Measurements from ENCODE around the gene GABBR2.

Gene GABBR2

DNA sequence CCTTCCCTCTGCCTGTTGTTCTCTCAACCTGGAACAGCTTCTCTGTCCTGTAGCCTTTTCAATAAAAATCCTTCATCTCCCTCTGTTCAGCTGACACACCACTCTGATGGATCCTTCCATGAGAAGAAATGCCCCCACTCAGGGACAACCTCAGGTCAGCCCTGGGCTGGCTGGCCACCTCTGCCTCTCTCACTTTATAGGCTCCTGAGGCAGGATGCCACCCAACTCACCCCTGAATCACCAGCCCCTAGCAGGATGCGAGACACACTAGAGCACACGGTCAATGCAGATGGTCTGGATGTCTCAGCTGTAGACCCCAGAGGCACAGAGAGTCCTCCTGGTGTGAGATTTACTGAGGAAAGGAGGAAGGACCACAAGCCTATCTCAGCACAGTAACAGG is 93.8 kb downstream of the GABBR2 start:
- H3K4me3 ChIP-seq (ENCODE audit: low read depth, low read length): no peak overlapping the region
- TF ChIP-seq, protein P1, sequence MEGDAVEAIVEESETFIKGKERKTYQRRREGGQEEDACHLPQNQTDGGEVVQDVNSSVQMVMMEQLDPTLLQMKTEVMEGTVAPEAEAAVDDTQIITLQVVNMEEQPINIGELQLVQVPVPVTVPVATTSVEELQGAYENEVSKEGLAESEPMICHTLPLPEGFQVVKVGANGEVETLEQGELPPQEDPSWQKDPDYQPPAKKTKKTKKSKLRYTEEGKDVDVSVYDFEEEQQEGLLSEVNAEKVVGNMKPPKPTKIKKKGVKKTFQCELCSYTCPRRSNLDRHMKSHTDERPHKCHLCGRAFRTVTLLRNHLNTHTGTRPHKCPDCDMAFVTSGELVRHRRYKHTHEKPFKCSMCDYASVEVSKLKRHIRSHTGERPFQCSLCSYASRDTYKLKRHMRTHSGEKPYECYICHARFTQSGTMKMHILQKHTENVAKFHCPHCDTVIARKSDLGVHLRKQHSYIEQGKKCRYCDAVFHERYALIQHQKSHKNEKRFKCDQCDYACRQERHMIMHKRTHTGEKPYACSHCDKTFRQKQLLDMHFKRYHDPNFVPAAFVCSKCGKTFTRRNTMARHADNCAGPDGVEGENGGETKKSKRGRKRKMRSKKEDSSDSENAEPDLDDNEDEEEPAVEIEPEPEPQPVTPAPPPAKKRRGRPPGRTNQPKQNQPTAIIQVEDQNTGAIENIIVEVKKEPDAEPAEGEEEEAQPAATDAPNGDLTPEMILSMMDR (IDR thresholded peaks at IDR 0.05; ENCODE audit: low read depth, low read length): no peak

DNA sequence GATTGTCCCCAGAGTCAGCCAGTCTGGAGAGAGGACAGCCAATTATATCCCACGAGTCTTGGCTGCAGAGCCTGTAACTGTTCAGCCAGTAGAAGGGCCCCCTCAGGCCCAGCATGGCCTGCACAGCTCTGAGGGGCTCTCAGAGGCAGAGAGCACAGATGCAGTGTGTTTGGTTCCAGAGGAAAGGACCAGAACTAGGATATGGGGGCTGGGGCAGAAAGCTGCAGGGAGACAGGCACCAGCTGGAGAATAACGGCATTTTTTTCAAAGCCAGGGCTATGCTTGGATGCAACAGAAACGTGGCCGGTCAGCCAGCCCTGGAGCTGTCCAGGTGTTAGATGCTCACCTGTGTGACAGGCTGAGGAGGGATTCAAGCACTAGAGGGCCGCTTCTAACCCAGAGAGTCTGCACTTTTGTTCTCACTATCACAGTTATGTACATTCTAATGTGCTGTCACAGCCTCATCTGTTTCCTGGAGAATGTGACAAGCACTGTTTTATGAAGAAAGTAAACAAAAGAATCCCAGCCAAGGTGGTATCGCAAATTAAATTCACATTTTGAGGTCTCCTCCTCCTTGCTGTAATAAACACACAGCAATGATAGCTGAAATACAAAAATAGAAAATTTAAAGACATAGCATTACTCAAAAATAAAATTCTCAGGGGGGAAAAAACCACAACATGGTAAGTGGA is 96.5 kb downstream of the GABBR2 start:
- no peak overlapping the region for H3K4me3 ChIP-seq (ENCODE audit: low read depth, low read length)

DNA sequence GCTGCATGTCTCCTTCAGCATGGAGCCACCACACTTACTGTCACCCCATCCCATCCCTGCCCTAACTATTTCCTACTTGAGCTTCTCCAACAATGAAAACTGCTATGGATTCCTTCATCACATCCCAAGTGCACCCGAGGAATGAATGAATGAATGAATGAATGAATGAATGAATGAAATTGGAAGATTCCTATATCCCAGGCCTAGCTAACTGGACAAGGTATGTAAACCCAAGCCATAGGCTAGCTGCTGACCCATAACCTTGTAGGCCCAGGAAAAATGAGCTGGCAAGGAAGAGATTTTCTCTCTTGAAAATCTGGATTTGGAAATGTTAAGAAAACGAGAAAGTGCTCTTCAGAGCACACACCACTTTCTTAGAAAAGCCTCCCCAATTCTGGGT is 97.4 kb downstream of the GABBR2 start:
- no peak overlapping the region for H3K4me3 ChIP-seq (ENCODE audit: low read depth, low read length)
- TF ChIP-seq, protein P1 (IDR thresholded peaks at IDR 0.05; ENCODE audit: low read depth, low read length): no peak

More for the DNA sequence above, 96.5 kb downstream of the GABBR2 start:
- TF ChIP-seq, protein P1 (IDR thresholded peaks at IDR 0.05; ENCODE audit: low read depth, low read length): no peak

DNA sequence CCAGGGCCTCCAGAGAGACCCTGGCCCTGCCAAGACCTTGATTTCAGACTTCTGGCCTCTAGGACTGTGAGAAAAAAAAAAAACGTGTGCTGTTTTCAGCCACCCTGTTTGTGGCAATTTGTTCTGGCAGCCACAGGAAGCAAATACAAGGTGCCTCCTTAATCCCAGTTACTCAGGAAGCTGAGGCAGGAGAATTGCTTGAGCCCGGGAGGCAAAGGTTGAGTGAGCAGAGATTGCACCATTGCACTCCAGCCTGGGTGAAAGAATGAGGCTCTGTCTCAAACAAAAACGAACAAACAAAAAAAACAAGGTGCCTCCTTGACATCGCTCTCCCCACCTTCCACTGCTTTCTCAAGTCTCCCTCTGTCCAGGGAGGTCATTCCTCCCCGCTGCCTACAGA is 98.0 kb downstream of the GABBR2 start:
- TF ChIP-seq, protein P1 (IDR thresholded peaks at IDR 0.05; ENCODE audit: low read depth, low read length): no peak
- no peak overlapping the region for H3K4me3 ChIP-seq (ENCODE audit: low read depth, low read length)

DNA sequence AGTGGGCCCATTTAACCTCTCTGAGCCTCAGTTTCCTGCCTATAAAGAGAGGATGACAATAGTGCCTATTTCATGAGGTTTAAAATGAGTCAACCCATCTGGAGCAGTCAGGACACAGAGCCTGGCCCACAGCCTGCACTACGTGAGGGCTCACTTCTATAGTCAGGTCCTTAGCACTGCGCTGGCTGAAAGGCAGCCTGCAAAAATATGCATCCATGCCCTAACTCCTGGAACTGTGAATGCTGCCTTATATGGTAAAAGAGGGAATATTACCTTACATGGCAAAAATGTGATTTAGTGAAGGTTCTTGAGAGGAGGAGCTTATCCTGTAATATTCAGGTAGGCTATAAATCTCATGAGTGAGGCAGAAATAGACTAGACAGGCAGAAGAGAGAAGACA is 98.5 kb downstream of the GABBR2 start:
- TF ChIP-seq, protein P1 (IDR thresholded peaks at IDR 0.05; ENCODE audit: low read depth, low read length): no peak

DNA sequence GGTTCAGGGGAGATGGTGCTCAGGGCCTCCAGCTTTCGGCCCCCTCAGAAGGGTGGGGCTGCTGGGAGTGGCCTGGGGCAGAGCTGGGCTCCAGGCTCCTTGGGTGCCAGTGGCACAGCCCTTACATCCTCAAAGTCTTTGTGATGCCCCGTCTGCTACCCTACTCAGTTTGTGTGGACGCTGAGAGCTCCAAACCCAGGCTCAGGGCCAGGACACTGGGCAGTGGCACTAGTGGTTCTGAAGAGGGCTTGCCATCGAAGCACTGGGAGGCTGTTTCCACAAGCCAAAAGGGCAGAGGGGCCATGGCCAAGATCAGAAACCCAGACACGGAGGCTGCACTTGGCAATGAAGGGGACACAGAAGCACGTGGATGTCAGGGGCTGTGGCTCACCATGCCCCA is 99.1 kb downstream of the GABBR2 start:
- H3K4me3 ChIP-seq (ENCODE audit: low read depth, low read length): no peak overlapping the region
- TF ChIP-seq, protein P1 (IDR thresholded peaks at IDR 0.05; ENCODE audit: low read depth, low read length): no peak

More for the DNA sequence above, 98.5 kb downstream of the GABBR2 start:
- H3K4me3 ChIP-seq (ENCODE audit: low read depth, low read length): no peak overlapping the region

DNA sequence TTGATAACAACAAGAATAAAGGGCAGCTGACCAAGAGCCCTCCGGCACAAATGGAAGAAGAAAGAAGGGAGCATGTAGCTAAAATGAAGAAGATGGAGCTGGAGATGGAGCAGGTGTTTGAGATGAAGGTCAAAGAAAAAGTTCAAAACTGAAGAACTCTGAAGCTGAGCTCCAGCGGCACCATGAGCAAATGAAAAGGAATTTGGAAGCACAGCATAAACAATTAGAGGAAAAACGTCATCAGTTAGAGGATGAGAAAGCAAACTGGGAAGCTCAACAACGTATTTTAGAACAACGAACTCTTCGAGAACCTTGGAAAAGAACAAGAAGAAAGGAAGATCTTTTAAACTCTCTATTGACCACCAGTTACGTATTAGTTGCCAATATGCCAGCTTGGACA is 100.9 kb downstream of the GABBR2 start:
- TF ChIP-seq, protein P1 (IDR thresholded peaks at IDR 0.05; ENCODE audit: low read depth, low read length): no peak
- H3K4me3 ChIP-seq (ENCODE audit: low read depth, low read length): peak overlapping the region; percentile 35
